GM19372 (cell line): Measurements from ENCODE around the gene ATP2B1.
"Not testable (repeated sequence)": the region's sequence is repeated elsewhere in the genome, so short reads cannot be mapped to it uniquely, and the experiment has no call there.

Source experiments
- ATAC-seq: cut with Tn5 transposase; IDR thresholded peaks from one replicate; pipeline ENCODE4 v1.9.1; 2021; ENCODE audit warnings: mild to moderate bottlenecking, low read depth, moderate library complexity; ENCODE audit not compliant: unreplicated experiment

Gene ATP2B1

DNA sequence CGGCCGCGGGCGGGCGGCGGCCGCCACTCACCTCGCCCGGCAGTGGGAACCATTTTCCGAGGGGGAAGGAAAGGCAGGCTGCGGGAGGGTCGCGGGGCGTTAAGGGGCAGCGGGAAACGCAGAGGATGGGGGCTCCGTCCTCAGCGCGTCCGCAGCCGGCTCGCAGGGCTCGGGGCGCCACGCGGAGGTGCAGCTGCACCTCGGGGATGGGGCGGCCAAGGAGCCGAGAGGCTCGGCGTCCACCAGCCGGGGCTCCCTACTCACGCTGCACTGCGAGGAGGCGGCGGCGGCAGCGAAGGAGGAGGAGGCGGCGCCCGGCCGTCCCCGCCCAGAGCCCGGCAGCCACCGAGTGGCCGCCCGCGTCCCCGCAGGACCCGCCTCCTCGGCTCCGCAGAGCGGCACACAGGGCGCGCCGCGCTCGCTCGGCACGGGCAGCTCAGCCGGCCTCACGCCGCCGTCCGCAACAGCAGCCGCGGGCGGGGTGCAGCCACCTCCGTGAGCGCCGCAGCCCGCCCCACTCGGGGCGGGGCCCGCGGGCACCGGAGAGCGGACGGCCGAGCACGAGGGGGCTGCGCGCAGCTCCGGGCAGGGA, at the start of gene ATP2B1:
TSS of gene ATP2B1 (minus strand) at position 274 of the 592 bp plus-strand sequence. CDS start 52,952 bp downstream, outside the sequence.
- ATAC-seq: peak; percentile 45

DNA sequence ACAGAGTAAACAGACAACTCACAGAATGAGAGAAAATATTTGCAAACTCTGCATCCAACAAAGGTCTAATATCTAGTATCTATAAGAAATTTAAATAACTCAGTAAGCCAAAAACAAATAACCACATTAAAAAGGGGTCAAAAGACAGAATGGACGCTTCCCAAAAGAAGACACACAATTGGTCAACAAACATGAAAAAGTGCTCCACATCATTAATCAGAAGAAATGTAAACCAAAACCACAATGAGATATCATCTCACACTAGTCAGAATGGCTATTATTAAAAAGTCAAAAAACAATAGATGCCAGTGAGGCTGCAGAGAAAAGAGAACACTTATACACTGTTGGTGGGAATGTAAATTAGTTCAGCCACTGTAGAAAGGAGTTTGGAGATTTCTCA, 49.3 kb upstream of the ATP2B1 start:
- not testable (repeated sequence) for ATAC-seq

DNA sequence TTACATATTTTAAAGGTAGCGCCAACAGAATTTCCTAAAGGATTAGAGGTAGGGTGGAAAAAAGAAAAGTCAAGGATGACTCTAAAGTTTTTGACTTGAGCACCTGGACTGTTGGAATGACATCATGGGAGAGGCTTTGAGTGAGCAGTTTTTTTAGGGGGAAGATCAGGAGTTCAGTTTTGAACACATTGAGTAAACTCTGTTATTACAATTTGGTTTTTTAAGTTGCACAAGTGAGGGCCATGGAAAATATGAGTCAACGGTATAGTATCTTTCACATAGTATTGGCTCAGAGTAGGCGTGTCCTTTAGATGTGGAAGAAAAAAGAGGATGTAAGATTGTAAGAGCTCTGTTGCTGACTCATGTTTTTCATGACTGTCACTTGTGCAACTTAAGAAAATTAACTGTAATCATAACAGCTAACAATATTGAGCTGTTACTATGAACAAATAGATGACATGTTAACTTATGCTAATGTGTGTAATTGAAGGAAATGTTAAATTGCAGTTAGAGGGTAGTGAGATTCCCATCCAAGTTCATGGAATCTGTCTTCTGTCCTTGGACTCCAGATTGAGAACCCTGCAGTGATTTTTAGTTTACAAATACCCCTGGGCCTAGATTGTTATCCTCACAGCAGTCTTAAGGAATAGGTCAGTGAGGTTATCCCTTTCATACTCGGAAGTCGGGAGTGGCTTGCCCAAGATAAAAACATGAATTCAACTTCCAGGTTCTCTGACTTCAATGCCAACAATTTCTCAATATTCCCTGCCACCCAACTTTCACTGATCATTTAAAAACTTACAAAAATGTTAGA, 48.2 kb upstream of the ATP2B1 start:
- ATAC-seq: peak; percentile 91

DNA sequence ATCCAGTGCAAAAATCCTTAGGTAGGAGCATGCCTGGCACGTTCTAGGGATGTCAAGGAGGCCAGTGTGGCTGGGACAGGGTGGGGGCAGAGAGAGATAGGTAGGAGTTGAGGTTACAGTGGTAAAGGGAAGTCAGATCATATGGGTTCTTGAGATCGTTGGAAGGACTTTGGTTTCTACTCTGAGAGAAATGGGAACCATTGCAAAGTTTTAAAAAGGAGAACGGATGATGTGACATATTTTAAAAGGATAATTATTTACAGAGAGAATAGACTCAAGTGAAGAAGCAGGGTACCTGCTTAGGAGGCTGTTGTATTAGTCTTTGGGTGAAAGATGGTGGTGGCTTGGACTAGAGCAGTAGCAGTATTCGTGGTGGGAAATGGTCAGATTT, 47.6 kb upstream of the ATP2B1 start:
- ATAC-seq: peak; percentile 14

DNA sequence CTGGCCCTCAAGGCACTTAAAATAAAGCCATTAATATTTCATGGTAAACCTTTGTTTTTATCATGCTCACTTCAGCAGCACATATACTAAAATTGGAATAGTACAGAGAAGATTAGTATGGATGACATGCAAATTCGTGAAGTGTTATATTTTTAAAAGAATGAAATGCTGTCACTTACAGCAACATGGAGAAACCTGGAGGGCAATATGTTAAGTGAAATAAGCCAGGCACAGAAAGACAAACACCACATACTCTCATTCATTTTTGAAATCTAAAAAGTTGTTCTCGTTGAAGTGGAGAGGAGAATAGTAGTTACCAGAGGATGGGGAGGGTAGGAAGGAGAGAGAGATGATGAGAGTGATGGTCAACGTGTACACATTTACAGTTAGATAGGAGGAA, 45.4 kb upstream of the ATP2B1 start:
- no peak for ATAC-seq

DNA sequence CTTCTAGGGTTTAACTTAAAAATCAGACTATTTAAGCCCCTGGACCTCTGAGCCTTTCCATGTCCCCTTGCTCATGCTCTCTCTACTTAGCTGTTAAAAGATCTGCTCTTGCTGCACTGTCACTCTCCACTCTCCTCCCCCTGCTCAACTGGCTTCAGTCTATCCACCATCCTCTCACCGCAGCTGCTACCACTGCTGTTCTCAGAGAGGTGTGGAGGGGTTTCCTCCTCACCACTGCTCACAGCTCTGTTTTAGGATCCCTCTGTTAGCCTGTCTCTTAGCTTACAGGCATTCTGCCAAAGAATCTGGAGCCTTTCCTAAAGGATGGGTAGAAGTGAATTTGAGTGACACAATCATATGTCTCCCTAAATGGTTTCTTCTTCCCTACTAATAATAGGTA, 43.7 kb upstream of the ATP2B1 start:
- ATAC-seq: no peak

DNA sequence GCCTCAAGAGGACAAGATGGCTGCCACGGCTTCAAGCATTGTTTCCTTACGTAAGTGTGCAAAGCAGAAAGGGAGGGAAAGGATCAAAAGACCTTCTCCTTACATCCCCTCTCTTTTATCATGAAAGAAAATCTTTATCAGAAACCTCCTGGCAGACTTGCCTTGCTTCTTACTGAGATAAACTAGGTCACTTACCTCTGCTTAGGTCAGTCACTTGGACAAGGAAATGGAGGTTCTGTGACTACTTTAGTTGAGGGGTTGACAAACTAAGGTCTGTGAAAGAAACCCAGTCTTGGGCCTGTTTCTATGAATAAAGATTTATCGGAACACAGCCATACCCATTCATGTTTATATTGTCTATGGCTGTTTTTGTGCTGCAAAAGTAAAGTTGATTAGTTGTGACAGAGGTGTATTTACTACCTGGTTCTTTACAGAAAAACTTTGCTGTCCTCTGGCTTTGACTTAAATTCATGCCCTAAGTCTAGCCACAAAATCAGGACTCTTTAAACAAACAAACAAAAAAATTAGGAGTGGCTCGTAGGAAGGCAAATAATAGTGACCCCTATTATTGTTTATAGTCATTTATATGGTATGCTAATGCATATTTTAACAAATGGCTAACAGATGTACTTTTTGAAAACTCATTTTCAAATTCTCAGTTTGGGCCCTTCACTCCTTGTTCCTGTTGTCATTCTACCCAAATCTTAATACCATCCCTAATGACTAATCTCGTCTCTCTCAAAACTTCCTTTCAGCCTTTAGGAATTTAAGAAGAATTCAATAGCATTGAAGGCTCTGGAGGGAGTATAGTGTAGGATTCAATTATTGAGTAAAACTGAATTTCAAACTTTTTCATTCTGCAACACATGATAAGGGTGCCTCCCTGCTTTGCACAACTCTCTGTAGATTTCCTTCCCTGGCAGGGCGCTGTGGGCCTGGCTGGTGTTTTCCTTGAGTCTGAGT, 42.0 kb upstream of the ATP2B1 start:
- ATAC-seq: no peak

DNA sequence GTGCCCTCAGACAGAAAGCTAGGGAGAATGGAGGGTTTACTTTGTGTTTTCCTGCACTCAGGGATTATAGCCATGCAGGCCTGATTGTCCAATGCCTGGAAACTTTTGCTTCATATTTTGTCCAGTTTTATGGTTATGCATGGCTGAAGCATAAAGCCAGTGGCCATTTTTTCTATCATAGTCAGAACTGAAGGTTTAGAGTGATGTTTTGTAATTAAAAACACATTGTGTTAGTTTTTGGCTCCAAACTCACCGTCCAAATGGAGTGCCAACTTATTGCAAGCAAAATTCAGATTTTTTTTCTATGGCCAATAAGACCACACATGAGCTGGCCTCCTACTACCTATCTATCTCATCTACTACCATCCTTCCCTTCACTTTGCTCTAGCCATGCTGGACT, 40.2 kb upstream of the ATP2B1 start:
- no peak for ATAC-seq

DNA sequence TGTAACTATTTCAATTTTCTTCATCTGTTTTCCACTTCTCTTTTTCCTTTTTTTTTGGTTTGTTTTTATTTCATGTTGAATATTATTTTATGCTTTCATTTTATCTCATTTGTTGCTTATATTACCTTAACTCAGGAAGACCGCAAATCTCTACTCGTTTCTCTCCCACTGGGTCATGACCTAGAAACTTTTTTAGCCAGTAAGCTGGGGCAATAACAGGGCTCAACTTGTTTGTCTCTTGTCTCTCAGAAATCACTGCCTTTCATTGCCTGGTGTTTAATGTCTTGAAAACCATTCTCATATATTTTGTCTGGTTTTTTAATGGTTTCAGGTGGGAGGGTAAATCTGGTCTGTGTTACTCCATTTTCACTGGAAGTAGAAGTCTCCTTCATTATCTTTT, 36.6 kb upstream of the ATP2B1 start:
- ATAC-seq: no peak

DNA sequence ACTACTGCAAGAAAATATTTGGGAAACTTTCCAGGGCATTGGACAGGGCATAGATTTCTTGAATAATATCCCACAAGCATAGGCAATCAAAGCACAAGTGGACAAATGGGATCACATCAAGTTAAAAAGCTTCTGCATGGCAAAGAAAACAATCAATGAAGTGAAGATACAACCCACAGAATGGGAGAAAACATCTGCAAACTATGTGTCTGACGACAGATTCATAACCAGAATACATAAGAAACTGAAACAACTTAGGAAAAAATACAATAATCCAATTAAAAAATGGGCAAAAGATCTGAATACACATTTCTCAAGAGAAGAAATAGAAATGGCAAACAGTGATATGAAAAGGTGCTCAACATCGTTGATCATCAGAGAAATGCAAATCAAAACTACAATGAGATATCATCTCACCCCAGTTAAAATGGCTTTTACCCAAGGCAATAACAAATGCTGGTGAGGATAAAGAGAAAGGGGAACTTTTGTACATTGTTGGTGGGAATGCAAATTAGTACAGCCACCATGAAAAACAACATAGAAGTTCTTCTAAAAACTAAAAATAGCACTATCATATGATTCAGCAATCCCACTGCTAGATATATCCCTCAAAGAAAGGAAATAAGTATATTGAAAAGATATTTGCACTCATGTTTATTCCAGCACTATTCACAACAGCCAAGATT, 33.8 kb upstream of the ATP2B1 start:
- no peak for ATAC-seq

DNA sequence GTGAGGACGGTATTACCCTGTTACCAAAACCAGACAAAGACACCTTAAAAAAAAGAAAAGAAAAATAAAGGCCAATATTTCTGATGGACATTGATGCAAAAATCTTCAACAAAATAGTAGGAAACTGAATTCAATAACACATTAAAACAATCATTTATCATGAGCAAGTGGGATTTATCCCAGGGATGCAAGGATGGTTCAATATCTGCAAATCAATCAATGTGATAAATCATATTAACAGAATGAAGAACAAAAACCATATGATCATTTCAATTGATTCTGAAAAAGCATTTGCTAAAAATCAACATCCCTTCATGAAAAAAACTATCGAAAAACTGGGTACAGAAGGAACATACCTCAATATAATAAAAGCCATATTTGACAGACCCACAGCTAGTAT, 32.3 kb upstream of the ATP2B1 start:
- no peak for ATAC-seq

DNA sequence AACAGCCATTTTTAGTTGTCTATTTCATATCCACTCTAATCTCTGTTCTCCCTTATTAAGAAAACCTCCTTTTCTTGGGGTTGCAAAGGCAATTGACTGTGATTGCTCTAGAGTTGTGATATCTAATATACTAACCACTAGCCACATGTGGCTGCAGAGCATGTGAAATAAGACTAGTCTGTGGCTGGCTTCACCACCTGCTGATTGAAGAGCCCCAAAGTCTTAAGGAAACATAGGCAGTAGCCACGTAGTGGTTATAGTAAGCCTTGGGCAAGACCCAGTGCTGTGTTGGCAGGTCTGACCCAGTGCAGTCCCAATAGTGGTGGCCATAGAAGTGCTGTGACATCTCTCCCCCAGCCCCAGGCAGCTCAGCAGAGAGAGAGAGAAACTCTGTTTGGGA, 28.4 kb upstream of the ATP2B1 start:
- ATAC-seq: no peak

DNA sequence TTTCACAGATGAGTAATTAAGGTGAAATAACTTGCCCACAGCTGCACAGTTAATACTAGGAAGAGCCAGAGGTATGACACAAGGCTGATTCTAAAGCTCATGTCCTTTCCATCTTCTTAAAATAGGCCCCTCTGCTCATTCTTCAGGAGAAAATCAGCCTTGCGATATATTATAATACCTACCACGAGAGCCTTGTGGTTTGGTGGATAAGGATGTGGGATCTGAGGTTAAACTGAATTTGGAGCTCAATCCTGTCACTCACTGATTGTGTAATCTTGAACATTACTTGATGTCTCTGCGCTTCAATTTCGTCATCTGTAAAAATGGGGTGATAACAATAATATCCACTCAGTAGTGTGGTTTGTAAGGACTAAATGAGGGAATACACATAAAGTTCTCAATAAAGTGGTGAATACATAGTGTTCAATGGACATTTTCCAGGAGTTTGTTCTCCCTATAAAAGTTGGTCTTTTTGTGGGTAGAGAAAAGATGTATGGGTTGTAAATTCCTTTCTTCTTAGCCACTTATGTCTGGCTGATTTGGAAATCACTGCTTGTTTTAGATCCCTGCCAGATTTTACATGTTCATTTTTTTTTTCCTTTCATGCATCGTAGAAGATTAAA, 25.1 kb upstream of the ATP2B1 start:
- no peak for ATAC-seq

DNA sequence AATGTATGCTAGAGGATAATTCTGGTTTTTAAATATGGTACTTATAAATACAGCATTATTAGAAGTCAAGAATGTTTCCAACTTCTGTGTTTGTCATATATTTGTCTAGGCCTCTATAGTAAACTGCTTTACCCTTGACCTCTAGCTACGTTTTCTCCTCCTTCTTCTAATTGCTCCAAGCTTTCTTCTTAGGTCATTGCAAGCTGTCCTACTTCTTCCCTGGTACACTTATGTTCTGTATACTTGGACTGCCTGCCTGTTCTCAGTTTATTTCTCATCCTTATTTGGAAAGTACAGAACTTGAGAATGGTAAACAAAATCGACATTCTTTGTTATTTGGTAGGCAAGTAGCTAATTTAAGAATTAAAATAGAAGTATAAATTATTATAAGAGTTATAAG, 23.9 kb upstream of the ATP2B1 start:
- ATAC-seq: no peak

DNA sequence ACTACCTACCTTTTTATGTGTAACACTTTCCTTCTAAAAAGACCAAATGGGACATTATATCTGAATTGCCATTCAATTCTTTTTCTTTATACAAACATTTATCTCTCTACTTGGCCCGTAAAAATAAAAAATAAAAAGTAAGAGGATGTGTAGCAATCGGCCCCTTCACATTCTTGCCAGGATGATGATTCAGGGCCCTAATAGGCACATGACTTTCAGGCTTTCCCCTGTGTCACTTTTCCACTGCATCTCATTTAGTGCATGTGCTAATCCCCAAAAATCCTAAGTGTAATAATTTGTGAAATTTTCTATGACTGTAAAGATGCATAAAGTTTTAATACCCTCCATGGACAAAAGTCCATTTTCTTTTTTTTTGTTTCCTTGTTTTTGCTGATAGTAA, 23.0 kb upstream of the ATP2B1 start:
- ATAC-seq: no peak

DNA sequence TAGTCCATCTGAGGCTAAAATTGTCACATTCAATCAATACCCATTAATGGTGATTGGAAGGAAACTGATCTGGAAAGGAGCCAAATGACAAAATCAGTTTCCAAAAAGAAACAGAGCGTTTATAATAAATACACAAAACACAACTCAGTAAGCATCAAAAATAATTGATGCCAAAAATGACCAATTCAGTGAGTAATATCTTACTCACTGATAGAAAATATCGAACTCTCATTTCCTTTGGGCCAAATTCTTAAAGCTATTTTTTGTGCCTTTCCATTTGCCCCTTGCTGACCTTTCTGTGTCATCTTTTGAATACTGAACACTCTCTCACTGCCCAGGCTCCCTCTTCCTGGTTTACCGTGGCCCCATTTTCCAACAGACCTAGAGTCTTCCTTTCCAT, 22.5 kb upstream of the ATP2B1 start:
- no peak for ATAC-seq

DNA sequence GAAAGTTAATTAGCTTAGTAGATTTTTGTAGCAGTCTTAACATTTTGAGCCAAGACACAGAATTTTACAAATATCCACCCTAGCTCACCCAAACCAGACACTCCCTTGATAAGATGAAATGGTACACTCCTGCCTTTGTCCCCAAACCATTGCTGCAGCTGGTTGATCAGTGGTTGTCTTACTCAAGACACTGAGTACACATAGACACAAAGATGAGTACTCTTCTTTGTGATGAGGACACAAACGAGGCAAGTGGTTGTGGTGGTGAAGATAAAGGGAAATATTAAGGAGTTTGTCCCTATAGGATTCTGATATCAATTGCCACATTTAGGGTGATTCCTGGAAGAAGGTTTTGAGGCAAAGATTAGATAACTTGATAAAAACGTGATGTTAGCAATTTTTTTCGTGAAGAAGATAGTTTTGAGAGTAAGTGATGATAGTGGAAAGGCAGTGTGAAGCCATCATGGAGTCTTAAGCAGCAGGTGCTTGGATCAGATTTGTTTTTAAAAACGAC, 21.4 kb upstream of the ATP2B1 start:
- ATAC-seq: no peak

DNA sequence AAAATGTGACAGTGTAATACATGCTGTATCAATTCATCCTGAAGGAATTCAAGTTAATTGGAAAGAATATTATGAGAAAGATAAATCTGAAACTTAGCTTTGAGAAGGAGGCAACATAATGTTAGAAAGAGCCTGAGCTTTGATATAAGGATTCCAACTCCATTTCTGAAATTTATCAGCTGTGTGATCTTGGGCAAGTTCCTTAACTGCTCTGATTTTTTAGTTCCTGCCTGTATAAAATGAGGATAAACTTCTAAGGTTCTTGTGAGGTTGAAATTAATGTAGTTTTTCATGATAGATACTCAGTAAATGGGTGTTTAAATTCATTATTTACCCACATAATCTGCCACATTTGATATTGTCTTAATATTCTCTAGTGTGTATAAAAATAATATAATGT, 14.6 kb upstream of the ATP2B1 start:
- ATAC-seq: no peak

DNA sequence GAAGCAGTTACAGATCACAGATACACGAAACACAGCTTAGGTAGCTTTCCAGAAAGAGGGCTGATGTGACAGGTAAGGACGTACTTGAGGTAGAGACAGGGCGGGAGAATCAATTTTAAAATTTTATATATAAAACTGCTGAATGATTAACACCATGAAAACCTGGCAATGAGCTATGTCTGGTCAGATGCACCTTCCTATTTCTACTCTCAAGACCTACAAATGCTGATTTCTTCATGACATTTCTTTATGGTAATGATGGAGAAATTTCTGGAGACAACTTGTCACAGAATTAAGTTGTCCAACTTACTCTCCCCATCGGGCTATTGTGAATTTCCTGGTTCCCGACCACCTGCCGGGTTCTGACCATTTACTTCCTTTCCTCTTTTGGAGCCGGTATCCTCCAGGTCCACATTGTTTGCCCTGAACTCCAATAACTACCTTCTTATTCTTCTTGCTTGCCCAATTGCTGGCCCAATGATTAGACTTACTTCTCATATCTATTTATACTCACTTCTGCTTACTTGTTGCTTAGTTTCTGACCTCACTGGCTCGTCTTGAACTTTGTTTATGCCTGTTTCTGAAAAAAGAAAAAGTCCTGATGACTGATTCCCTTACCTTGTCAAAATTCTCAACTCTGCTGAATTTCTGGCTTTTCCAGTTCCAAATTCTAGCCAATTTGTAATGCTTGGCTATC, 12.8 kb upstream of the ATP2B1 start:
- ATAC-seq: peak; percentile 93
